ENCODE measurements around the gene PVALB.

Gene PVALB

DNA sequence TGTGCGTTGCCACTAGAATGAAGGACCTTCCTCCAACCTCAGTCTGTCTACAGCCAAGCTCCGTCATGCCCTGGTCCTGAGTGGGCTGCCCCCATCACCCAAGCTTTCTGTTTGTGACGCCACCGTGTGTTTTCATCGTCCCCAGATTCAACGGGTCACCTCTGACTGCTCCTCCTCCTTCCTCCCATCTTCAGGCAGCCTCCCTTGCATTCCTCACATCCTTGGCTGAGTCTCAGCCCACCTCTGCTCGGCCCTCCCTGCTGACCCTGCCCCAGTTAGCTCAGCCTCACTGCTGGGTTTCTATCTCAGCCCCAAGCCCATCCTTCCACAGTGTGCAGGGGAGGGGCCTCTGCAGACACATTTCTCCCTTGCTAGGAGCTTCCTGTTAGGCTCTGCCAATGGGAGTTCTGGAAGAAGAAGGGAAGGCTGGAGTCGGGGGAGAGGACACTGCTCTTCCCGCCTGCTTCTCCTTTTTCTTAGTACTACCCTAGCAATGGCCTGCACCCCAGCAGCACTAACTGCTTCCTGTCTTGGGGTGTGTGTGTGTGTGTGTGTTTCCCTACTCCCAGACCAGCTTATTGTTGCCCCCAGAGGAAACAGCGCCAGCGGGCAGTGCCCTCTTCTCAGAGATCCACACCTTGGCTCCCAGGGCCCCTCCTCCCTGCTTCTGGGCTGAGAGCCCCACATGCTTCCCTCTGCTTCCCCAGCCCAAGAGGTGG is 46.2 kb downstream of the PVALB start:
- no peak overlapping the region for H3K4me3 ChIP-seq (ENCODE audit: low read depth in 1 of 2, low read length in 2 of 2)
- no peaks in the 10 kb centered on the region for H3K9me3 ChIP-seq (ENCODE audit: insufficient read depth, low read length, severe bottlenecking)
- H3K9ac ChIP-seq (ENCODE audit: low read depth, low read length), result no peak overlapping the region
- DNase-seq (no peak), ATAC-seq (ENCODE audit: insufficient read depth, low read depth) (no peak)
- no peak overlapping the region for H3K27ac ChIP-seq (ENCODE audit: low read length)
- peaks cover 10% of the 10 kb centered on the region for H3K79me2 ChIP-seq (ENCODE audit: insufficient read depth, low read length)
- peaks cover 13% of the 10 kb centered on the region for H3K4me1 ChIP-seq (ENCODE audit: insufficient read depth, low read length)
- no peaks in the 10 kb centered on the region for H3K27me3 ChIP-seq (ENCODE audit: insufficient read depth, low read length, poor library complexity)
- H3K36me3 ChIP-seq (ENCODE audit: insufficient read depth, low read length), result peaks cover 17% of the 10 kb centered on the region
- H2AFZ ChIP-seq (ENCODE audit: low read depth, low read length), result no peak overlapping the region
- no peaks in the 10 kb centered on the region for H4K20me1 ChIP-seq (ENCODE audit: insufficient read depth, low read length)
- TF ChIP-seq, protein P1, sequence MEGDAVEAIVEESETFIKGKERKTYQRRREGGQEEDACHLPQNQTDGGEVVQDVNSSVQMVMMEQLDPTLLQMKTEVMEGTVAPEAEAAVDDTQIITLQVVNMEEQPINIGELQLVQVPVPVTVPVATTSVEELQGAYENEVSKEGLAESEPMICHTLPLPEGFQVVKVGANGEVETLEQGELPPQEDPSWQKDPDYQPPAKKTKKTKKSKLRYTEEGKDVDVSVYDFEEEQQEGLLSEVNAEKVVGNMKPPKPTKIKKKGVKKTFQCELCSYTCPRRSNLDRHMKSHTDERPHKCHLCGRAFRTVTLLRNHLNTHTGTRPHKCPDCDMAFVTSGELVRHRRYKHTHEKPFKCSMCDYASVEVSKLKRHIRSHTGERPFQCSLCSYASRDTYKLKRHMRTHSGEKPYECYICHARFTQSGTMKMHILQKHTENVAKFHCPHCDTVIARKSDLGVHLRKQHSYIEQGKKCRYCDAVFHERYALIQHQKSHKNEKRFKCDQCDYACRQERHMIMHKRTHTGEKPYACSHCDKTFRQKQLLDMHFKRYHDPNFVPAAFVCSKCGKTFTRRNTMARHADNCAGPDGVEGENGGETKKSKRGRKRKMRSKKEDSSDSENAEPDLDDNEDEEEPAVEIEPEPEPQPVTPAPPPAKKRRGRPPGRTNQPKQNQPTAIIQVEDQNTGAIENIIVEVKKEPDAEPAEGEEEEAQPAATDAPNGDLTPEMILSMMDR (IDR thresholded peaks at IDR 0.05; ENCODE audit: borderline replicate concordance, extremely low read depth, low read length, poor library complexity, severe bottlenecking), result no peak
- no peak for TF ChIP-seq EZH2 (IDR thresholded peaks at IDR 0.05; ENCODE audit: borderline replicate concordance, low read depth, low read length, severe bottlenecking)
- no peak overlapping the region for H3K4me2 ChIP-seq (ENCODE audit: insufficient read depth, low read length)

- peaks cover 19% of the 10 kb centered on the region for H3K36me3 ChIP-seq (ENCODE audit: insufficient read depth, low read length)
- no peak overlapping the region for H2AFZ ChIP-seq (ENCODE audit: low read depth, low read length)
- TF ChIP-seq, protein P1 (IDR thresholded peaks at IDR 0.05; ENCODE audit: borderline replicate concordance, extremely low read depth, low read length, poor library complexity, severe bottlenecking), result no peak
- TF ChIP-seq EZH2 (IDR thresholded peaks at IDR 0.05; ENCODE audit: borderline replicate concordance, low read depth, low read length, severe bottlenecking), result no peak
- H3K27ac ChIP-seq (ENCODE audit: low read length), result no peak overlapping the region
- no peaks in the 10 kb centered on the region for H3K9me3 ChIP-seq (ENCODE audit: insufficient read depth, low read length, severe bottlenecking)
- H3K4me2 ChIP-seq (ENCODE audit: insufficient read depth, low read length), result no peak overlapping the region
- DNase-seq (no peak), ATAC-seq (ENCODE audit: insufficient read depth, low read depth) (no peak)
- peaks cover 2% of the 10 kb centered on the region; the same call in 1 of the 2 replicates for H3K79me2 ChIP-seq (ENCODE audit: insufficient read depth, low read length)
- no peak overlapping the region for H3K4me3 ChIP-seq (ENCODE audit: low read depth in 1 of 2, low read length in 2 of 2)
- peaks cover 6% of the 10 kb centered on the region for H3K4me1 ChIP-seq (ENCODE audit: insufficient read depth, low read length)
- no peaks in the 10 kb centered on the region for H4K20me1 ChIP-seq (ENCODE audit: insufficient read depth, low read length)
- no peak overlapping the region for H3K9ac ChIP-seq (ENCODE audit: low read depth, low read length)
- no peaks in the 10 kb centered on the region for H3K27me3 ChIP-seq (ENCODE audit: insufficient read depth, low read length, poor library complexity)
Observed at GRCh38 chr22:36769541-36770512, 47.0 kb downstream of the PVALB start.

DNA sequence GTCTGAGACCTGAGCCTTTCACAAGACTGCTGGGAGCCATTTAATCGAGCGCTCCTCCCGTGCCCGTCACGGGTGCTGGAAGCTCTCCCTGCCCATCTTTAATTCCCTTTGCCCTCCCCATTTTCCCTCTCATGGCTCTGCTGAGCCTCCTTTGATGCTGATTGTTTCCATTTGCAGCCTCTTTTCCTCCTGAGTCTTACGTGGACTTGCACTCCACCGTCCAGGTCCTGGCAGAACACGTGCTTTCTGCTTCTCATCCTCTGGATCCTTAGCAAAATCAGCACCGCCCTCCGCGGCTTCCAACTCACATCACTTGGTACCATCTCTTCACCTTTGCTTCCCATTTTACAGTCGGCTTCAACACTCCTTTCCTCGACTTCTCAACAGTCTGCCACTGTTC is 48.2 kb downstream of the PVALB start:
- ATAC-seq (ENCODE audit: insufficient read depth, low read depth), result no peak
- Histone ChIP-seq H3K79me2 (ENCODE audit: insufficient read depth, low read length) (no peaks in the 10 kb centered on the region), H4K20me1 (ENCODE audit: insufficient read depth, low read length) (no peaks in the 10 kb centered on the region), H3K4me3 (ENCODE audit: low read depth in 1 of 2, low read length in 2 of 2) (no peak overlapping the region), H3K27ac (ENCODE audit: low read length) (no peak overlapping the region), H3K27me3 (ENCODE audit: insufficient read depth, low read length, poor library complexity) (no peaks in the 10 kb centered on the region), H3K36me3 (ENCODE audit: insufficient read depth, low read length) (peaks cover 22% of the 10 kb centered on the region), H3K9ac (ENCODE audit: low read depth, low read length) (no peak overlapping the region), H3K4me2 (ENCODE audit: insufficient read depth, low read length) (no peak overlapping the region), H3K9me3 (ENCODE audit: insufficient read depth, low read length, severe bottlenecking) (no peaks in the 10 kb centered on the region), H3K4me1 (ENCODE audit: insufficient read depth, low read length) (no peaks in the 10 kb centered on the region), H2AFZ (ENCODE audit: low read depth, low read length) (no peak overlapping the region)
- no peak for DNase-seq
- no peak for TF ChIP-seq EZH2 (IDR thresholded peaks at IDR 0.05; ENCODE audit: borderline replicate concordance, low read depth, low read length, severe bottlenecking)
- TF ChIP-seq, protein P1 (IDR thresholded peaks at IDR 0.05; ENCODE audit: borderline replicate concordance, extremely low read depth, low read length, poor library complexity, severe bottlenecking), result no peak
